NCI-H524 (cell line): ENCODE data around the gene ROM1.
A peak's percentile ranks its signal among the peaks of the same experiment; 100 is the strongest.
"Not testable (repeated sequence)": the region's sequence is repeated elsewhere in the genome, so short reads cannot be mapped to it uniquely, and the experiment has no call there.

Source experiments
- DNase-seq, 2 experiments: peaks; one replicate each; lab custom pipeline; 2025; lab: John Stamatoyannopoulos, UW

Gene ROM1

DNA sequence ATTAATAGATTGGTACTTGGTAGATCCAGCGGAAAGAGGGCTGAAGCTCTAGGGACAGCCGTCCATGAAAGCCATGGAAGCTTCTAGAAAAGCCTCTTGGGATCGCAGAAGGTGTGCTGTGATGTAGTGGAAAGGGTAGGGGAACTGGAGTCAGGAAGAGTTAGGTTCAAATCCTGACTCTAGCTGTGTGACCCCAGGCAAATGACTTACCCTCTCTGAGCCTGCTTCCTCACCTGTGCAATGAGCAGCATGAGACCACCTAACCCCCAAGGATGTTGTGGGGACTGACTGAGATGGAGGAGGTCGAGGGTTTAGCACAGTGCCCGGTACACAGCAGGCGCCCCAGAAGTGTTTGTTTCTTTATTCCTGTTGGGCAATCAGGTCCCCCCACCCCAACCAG is 2.7 kb upstream of the ROM1 start:
- no peak for DNase-seq

DNA sequence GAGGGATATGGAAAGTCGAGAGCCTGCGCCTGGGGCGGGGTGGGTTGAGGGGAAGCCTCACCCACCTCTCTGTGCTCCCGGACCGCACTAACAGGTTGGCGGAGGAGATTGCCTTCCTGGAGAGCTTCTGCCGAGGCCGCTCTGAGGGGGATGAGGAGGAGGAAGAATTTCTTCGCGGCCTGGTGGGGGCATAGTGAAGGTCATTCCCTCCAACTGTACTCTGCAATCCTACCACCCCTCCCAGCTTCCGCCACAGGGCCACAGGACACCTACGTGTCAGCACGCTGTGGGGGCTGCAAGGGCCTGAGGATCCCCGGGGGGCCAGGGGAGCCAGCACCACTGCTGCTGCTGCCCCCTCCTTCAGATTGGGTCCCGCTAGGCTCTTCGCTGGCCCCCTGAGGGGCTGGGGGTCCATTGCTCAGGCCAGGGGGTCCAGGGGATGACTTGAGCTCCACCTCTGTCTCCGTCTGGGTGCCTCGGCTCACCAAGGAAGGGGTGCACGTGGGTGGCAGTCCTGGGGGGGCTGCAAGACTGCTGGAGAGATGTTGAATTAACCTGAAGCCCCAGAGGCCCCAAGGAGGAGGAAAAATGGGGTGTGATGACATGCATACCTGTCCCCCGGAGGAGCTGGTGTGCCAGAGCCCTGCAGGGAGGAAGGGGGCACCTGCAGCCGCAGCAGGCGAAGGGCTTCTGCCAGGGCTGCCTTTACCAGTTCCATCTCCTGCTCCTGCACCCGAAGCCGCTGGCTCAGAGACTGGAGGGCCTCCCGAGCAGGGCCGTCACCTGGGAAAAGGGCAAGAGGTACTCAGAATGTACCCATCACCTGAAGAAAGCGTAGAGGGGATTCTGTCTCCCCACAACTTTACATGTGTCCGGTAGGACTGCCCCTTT is 2.0 kb upstream of the ROM1 start:
- no peak for DNase-seq

DNA sequence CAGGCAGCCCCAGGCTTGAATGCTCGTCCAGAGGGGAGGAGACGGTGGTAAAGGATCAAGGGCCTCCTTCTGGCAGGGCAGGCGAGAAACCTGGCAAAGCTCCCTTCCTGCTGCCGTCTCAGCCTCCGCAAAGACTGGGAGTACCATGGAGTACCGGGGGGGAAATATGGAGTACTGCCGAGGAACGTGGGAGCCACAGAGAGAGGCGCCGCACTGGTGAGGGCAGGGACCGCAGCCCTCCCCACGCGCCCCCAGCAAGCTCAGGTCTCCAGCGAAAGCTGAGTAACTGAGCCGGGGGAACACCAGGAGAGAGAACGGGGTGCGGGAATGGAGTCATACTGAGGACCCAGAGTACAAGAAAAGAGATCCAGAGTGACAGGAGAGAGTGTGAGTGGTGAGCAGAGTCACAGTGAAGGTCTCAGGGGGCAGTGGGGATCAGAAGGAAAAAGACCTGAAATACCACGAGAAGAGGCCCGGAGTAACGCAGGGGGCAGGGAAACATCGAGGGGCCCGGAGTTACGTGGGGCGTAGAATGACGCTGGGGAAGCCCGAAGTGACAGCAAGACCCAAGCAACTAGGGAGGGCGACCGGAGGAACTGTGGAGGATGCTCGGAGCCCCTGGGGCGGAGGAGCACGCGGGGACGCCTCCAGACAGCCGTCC is 1.2 kb upstream of the ROM1 start:
- peak in 1 of 2 experiments; percentile 32 for DNase-seq

DNA sequence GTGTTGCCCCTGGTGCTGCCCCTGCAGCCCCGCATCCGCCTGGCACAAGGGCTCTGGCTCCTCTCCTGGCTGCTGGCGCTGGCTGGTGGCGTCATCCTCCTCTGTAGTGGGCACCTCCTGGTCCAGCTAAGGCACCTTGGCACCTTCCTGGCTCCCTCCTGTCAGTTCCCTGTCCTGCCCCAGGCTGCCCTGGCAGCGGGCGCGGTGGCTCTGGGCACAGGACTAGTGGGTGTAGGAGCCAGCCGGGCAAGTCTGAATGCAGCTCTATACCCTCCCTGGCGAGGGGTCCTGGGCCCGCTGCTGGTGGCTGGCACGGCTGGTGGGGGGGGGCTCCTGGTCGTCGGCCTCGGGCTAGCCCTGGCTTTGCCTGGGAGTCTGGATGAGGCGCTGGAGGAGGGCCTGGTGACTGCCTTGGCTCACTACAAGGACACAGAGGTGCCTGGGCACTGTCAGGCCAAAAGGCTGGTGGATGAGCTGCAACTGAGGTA is 278 bp downstream of the ROM1 start:
- DNase-seq: no peak

DNA sequence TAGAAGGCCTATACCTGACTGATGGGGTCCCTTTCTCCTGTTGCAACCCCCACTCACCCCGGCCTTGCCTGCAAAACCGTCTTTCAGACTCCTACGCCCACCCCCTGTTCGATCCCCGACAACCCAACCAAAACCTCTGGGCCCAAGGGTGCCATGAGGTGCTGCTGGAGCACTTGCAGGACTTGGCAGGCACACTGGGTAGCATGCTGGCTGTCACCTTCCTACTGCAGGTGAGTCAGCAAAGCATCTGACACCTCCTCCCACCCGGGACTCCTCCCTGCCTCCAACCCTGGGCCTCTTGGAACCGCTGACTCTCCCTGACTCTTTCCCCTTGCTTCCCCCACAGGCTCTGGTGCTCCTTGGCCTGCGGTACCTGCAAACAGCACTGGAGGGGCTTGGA is 1.2 kb downstream of the ROM1 start:
- DNase-seq: no peak

DNA sequence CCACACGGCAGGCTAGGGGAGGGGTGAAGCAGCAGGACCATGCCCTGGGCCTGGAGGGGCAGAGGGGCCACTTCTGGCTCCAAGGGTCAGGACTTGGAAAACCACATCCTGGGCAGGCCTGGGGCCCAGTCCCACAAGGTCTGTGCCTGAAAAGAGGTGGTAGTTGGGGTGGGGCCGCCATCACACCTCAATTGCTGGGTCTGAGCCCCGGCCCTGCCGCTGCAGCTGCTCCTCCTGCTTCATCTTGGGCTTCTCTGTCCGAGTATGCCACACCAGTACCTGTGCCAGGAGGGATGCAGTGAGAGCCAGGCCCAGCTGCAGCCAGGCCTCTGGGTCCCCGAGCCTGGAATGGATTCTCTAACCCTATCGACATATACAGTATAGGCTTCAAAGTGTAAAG is 2.5 kb downstream of the ROM1 start:
- DNase-seq: no peak

DNA sequence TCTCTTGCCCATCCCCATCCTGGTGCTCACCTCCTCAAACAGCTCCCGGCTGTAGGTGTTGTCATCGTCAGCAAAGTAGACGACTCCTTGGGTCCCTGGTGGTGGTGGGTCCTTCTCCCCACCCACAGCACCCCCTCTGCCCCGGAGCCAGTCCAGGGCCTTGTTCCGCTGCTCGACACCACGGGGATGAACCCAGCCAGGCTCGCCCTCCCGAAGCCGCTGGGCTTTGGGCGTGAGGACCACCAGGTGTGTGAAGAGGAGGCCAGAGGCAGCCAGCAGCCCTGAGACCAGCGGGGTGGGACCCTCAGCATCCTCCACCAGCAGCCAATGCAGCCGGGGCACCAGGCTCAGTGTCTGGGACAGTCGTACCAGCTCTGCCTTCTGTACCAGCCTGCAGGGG is 3.9 kb downstream of the ROM1 start:
- not testable (repeated sequence) for DNase-seq

DNA sequence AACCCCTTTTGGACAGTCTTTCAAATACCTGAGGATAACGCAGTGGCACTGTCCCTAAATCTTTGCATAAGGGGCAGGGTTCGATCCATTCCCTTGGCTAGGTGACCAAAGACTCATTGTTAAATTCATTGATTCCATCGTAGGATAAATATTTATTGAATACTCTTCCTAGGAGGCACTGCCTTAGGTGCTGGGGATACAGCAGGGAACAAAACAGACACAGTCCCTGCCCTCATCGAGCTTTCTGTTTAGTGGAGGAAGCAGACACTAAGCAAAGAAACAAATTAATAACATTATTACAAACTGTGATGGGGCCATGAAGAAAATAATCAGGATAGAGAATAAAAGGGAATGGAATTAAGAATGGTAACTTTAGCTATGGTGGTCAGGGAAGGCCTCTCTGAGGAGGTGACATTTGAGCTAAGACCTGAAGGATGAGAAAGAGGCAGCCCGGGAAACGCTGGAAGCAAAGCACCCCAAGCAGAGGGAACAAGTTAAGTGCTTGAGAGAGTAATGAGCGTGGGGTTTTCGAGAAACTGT is 8.0 kb downstream of the ROM1 start:
- DNase-seq: no peak

DNA sequence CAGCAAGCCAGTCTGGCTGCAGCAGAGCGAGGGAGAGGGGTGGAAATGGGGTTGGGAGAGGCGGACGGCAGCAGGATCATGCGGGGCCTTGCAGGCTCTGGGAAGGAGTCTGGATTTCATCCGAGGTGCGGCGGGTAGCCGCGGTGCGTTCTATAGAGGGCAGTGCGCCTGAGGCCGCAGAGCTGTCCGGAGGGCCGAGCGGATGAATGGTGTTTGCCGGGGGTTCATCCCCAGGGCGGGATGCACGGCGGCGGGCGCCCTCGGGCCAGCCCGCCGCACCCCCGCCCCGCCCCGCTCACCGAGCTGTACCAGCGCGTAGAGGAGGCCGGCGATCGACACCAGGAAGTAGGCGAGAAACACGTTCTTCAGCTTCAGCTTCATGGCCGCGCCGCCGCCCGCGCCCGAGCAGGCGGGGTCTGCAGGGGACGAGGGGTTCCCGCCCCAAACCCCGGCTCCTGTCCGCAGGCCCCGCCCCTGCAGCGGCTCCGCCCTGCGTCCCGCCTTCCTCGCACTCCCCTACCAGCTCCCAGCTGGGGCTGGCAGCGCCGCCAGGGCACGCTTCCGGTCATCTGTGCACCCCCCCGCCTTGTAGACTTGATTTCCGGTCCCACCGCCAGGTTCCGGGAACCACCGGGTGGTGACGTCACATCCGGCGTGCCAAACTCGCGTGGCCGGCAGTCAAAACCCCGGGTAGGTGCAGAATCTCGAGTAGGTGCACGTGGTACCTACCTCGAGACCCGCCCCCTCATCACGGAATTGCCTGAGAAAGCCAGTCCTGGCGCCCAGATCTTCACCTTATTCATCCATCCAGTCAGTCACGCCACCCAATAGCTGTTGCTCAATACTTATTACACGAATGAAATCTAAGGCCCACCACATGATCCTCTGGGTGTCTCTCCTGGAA is 8.8 kb downstream of the ROM1 start, which contains the start of gene B3GAT3:
Gene B3GAT3, minus strand, starts transcription at position 420 of the 904 bp plus-strand sequence. Its CDS starts 39 bp downstream, at position 381.
- DNase-seq: peak; percentile 95 to 98

DNA sequence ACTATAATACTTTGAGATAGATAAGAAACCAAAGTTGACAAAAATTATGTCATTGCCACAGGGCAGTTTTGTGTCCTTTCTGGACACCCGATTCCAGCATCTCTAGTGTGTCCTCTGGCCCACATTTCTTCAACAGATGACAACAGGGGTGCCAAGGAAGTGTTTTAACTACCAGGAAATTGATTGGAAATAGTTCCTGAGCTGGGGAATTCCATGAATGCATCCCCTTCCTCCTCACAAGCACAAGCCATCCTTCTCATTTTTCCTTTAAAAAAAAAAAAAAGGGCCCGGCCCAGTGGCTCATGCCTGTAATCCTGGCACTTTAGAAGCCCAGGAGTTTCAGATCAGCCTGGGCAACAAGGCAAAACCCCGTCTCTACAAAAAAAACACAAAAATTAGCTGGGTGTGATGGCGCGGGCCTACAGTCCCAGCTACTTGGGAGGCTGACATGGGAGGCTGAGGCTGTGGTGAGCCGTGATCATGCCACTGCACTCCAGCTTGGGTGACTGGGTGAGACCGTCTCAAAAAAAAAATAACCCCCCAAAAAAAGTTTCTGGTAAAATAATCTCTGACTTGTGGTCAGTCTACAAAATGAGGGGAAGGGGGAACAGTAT is 9.5 kb downstream of the ROM1 start:
- no peak for DNase-seq

DNA sequence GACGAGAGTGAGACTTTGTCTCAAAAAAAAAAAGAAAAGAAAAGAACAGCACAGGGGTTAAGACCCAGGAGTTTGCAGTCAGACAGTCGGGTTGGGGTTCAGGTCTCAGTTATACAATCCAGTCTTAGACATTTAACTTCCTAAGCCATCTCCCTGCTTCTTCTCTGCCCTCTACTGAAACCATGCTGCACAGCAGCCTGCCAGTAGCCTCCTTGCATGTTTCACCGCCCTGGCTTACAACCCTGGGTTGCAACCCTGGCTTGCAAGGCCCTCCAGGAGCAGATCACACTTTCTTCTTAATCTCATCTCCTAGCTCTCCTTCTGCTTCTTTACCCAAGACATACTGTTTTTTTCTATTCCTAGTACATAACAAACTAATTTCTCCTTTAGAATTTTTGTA is 14.7 kb downstream of the ROM1 start:
- DNase-seq: no peak

DNA sequence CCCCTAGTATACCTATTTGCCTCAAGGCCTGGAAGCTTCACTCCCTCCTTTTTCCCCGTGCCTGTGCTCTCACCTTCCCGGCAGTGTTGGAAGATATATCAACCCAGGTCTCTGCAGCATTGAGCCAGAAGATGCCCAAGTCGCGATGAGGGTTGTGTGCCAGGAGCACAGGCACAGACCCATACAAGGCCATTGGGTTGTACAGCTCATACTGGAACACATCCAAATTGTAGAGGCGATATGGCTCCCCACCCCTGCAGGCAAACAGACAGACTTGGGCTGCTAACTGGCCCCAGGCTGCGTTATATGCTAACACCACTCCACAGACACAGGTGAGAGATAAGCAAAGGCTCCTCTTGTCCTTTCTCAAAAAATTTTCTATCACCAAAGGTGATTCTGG is 19.4 kb downstream of the ROM1 start:
- no peak for DNase-seq

DNA sequence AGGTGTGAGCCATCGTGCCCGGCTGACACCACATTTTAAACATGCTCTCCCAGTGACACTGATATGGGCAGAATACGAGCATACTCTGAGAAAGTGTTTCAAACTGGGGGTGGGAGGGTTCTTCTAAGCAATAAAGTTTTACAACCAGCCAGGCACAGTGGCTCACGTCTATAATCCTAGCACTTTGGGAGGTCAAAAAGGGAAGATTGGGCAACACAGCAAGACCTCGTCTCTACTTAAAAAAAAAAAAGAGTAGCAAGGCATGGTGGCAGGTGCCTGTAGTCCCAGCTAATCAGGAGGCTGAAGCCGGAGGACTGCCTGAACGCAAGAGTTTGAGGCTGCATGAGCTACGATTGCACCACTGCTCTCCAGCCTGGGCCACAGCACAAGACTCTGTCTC is 31.2 kb downstream of the ROM1 start:
- DNase-seq: no peak

DNA sequence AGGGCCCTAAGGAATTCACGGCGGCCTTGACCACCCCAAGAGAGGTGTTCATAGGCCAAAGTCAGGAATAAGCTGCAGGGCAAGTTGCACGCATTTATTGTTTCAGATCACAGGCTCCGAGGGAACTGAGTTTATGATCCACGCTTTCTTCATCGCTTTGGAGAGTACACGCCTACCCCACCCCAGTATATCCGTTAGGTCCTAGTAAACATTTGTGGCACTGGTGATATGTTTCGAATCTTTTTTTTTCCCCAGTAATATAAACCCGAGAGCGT is 32.6 kb downstream of the ROM1 start:
- no peak for DNase-seq

DNA sequence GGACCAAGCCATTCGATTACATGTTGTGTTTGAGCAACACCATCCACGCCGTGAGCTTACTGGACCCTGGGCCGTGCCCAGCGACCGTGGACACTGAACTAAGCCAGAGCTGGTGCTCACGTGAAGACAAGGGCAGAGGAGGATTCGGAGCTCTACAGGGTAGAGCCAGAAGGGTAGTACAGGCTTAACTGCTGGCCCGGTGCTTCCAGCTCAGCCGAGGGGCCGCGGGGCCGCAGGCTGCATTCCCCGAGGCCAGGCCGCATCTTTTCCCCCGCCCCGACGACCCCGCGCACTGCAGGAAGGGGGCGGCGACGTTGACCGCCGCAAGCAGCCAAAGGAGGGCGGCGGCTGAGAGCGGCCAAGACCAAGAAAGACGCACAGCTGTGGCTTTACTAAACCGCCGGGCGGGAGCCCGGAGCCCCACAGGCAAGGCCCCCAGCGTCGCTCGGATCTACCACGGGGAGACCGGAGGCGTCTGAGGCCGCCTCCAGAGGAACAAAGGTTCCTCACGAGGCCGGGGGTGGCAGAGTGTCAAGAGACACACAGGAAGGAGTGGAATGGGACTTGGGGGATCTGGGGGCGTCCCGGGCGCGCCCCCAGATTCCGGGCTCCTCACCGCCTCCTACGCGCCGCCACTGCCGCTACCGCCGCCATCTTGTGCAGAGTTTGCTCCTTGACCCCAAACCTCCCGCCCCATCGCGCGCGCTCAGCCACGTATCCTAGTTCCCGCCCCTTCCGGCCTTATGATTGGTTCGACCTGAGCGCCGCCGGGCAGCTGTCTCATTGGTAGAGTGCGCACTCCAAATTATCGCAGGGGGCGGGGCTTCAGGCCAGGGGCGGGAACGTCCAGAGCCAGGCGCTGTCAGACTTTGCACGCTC is 33.1 kb downstream of the ROM1 start, which contains the start of gene GANAB:
Gene GANAB, minus strand, starts transcription at position 668 of the 879 bp plus-strand sequence. Its CDS starts 14 bp downstream, at position 654.
- DNase-seq: peak; percentile 92 to 96

DNA sequence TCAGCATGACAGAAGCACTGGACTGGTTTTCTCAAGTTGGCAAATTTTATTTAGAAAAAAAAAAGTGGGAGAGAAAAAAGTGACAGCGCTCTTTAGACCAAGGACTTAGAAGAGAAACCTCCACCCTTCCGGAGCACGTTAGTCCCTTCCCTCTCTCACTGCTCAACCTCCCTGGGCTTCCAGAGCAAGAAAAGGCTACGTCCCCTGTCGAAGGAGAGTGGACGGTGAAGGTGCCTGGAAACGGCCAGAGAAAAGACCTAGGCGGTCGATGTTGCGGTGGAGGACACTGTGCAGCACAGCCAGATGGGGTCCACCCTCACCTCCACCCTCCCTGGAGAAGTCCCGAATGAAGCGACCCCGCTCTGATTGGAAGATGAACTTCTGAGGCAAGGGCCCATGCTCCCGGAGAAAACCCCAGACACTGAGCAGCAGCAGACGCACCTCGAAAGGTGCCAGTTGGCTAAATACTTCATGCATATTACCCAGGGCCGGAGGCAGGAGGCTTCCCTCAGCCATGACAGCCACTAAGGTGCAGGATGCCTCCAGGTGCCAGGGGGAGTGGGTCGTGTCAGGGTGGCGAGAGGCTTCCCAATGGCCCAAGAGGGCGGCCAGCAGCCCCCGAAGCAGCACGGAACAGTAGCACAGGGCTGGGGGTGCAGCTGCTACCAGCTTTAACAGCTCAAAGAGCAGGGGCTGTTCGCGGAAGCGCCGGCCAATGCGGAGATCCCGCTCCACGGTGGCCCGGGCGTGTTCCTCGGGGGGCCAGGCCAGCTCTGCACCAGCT is 34.0 kb downstream of the ROM1 start:
- no peak for DNase-seq

DNA sequence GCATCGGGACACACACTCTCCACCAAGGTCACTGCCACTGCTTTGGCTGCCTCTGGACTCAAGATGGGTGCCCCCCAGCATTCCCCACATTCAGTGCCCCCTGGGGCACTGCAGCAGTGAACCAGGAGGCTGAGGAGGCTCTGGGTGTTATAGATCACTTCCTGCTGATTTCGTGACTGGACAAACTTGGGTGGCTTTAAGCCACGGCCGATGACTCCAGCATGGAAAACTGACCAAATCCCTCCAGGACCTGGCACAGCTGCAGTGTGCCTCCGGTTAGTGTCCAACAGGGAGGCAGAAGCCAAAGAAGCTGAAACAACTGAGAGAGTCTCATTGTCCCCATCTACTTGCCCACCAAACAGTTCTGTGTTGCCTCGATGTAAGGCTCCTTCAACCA is 34.5 kb downstream of the ROM1 start:
- DNase-seq: no peak

DNA sequence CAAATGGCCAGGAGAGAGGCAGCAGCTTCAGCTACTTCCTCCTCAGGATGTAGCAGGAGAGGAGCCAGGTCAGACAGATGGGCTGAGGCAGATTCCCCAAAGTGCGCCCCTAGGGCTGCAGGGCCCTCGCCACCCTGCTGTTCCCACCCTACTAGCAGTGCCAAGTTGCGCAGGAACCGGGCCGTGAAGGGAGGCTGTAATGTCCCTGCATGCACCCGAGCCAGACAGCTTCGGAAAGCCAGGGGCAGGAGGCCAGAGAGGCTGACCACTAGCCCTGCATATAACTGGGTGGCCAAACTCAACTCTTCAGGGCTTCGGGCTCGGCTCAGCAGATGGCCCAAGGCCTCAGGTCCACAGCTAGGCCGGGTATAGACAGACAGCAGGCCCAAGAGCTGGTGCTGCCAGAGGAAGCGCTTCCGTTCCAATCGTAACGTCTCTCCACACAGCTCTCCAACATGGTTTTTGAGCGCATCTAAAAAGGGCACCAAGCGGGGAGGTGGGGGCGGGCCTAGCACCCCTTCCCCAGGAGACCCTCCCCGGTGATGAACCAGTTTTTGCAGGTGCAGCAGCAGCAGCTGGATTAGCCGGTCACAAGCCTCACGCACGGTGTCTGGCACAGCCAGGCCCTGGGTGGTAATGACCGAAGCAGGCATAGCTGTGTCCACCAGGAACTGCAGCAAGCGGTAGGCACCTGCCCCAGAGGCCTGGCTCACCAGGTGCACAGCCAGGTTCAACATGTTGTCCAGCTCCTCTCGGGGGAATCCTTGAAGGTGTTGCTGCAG is 35.3 kb downstream of the ROM1 start:
- DNase-seq: no peak

DNA sequence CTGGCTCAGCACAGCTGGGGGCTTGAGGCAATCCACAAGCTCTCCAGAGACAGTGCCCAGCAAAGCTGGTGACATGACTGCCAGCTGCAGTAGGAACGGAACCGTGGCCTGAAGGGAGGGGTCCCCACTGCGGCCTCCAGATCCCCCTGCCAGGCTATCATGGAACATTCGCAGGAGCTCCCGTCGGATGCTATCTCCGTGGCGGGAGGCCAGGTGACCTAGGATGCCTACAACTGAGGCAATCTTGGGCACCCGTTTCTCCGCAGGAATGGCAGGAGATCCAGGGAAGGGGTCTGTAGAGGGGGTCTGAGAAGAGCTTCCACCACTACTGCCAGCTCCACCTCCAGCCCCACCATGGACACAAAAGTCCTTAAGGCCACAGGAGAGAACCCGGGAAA is 35.9 kb downstream of the ROM1 start:
- DNase-seq: no peak
